Measurements from ENCODE around the gene BRIP1.
A peak's percentile ranks its signal among the peaks of the same experiment; 100 is the strongest.
"Not testable (repeated sequence)": the region's sequence is repeated elsewhere in the genome, so short reads cannot be mapped to it uniquely, and the experiment has no call there.

Gene BRIP1

GRCh38 chr17:61862975-61863800, at the start of gene BRIP1:
Gene BRIP1 (minus strand): TSS chr17:61863528. CDS start chr17:61861539, 1,989 bp downstream.
- DNase-seq = peak; percentile 83 to 84

DNA sequence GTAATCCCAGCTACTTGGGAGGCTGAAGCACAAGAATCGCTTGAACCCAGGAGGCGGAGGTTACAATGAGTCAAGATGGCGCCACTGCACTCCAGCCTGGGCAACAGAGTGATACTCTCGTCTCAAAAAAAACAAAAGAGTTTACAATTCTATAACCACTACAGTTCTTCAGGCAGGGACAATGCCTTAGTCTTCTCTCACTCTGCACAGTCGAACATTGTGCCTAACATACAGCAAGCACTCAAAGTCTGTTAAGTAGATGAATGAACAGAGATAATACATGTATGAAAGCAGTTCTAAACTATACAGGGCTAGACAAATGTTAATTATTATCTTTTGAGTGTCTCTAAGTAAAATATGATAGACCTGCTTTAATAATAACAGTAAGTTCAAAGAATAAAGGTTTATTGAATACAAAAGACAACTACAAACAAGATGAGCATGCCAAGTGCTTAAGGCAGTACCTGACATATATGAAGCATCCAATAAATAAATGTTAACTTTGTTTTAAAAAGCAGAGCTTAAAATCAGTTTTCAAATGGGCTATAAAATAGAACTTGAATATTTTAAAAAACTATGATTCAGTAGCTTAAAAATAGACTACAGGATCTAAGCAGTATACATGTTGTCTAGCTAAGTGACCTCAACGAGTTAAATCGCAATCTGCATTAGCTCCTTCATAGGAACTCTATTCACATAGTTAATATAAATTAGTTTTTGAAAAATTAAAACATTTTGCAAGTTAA, 45.1 kb upstream of the BRIP1 start:
- DNase-seq = no peak

DNA sequence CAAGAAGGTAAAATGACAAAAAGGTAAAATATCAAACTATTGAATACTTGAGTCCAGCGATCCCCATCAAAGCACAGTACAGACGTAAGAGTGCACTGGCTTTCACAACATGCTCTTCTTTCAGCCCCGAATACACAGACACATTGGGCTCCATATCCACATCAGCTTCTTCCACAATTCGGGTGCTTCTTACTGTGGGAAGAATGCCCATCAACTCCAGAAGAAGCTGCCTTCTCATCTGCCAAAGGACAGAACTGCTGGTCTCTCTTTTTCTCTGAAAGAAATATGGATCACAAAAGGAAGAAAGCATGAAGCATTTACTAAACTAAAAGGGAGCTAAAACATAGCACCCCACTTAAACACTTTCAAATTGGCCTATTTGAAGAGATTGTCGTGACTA, 44.0 kb upstream of the BRIP1 start:
- DNase-seq = no peak

- DNase-seq = peak in 1 of 2 donors; percentile 24
These were observed 40.9 kb upstream of the BRIP1 start for GRCh38 chr17:61904094-61904710.

GRCh38 chr17:61903251-61903650, 39.9 kb upstream of the BRIP1 start:
- DNase-seq = no peak

DNA sequence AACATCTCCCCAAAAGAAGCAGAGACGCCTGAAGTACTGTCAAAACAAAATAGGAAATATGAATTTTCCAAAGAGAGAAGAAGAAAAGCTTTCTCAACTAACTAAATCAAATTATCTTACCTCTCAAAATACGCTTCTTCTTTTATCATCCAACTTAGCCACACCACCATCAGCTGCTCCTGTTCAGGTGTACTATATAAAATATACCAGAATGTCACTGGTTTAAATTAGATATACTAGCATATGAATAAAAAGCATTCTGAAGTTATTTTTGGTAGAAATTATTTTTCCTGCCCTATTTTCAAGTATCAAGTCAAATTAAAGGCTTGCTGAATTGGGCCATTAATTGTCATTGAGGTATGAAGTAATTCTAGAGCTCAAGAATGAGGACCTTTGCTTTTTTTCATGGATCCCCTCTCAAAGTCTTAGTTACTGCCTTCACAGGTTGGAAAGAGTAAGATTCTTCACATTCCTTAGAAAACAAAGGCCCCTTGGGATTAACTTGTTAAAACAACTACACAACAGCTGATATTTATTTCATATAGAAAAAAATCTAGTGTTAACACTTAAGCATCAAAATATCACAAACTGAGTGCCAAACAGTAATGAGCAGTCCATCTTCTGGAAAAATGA, 34.3 kb upstream of the BRIP1 start:
- no peak for DNase-seq

DNA sequence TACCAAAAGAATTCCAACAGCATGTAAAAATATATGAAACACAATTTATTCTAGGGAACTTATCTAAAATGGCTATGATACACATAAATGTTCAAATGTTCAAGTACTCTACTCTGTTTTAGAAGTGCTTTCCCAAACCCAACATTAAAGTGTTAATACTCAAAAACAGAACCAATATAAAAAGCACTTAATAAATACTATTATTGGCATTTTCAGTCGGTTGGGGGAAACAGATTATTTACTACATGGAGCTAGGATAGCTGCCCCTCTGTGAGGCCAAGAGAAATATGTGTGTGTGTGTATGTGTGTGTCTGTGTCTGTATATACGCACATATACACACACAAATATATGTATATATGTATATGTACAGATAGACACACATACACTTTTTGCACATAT, 32.1 kb upstream of the BRIP1 start:
- DNase-seq = no peak

GRCh38 chr17:61894310-61894709, 31.0 kb upstream of the BRIP1 start:
- DNase-seq = not testable (repeated sequence)

GRCh38 chr17:61887733-61888132, 24.4 kb upstream of the BRIP1 start:
- DNase-seq = not testable (repeated sequence)

GRCh38 chr17:61885865-61886264, 22.5 kb upstream of the BRIP1 start:
- not testable (repeated sequence) for DNase-seq

DNA sequence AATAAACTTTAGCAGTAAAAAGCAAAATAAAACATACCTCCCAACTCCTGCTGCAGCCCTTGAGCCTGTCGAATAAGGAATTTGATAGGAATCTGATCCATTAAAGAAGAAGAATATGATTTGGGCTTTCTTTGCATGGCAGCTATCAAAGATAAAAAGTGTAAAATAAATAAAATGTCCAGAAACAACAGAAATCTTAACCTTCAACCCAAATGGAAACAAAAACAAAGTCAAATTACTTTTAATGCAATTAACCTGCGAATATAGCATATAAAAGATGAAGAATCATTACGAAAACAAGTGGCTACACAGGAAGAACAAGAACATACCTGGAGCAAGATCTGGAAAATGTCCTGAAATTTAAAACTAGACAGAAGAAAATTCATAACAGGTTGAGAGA, 21.5 kb upstream of the BRIP1 start:
- no peak for DNase-seq

GRCh38 chr17:61880589-61881102, 17.3 kb upstream of the BRIP1 start:
- DNase-seq = no peak

DNA sequence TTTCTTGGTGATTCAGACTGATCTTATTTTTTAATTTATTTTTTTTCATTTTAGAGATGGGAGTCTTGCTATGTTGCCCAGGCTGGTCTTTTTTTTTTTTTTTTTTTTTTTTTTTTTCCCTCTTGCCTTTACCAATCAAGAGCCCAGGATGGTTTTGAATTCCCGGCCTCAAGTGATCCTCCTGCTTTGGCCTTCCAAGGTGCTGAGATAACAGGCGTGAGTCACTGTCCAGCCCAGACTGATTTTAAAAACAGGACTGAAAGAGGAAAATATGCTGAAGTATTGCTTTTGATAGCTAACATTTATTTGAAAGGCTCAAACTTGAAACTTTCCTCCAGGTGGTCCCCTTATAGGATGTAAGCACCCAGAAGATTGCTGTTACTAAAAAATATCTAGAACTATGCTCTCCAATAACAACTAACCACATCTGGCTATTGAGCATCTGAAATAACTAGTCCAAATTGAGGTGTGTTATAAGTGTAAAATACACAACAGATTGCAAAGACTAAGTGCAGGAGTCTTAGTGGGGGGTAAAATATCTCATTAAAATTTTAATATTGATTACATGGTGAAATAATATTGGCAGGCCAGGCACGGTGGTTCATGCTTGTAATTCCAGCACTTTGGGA, 15.8 kb upstream of the BRIP1 start:
- no peak for DNase-seq

DNA sequence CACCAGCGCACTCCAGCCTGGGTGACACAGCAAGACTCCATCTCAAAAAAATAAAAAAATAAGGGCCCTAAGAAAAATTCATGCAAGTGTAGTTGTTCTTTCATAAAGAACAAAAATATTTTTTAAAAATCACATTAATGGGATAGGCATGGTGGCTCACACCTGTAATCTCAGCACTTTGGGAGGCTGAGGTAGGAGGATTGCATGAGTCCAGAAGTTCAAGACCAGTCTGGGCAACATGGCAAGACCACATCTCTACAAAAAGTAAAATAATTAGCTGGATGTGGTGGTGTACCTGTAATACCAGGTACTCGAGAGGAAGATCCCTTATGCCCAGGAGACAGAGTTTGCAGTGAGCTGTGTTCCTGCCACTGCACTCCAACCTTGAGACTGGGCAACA, 15.2 kb upstream of the BRIP1 start:
- DNase-seq = no peak

- no peak for DNase-seq
These were observed 14.5 kb upstream of the BRIP1 start for GRCh38 chr17:61877837-61878236.

- DNase-seq = no peak
These were observed 12.5 kb upstream of the BRIP1 start for GRCh38 chr17:61875804-61876203.

DNA sequence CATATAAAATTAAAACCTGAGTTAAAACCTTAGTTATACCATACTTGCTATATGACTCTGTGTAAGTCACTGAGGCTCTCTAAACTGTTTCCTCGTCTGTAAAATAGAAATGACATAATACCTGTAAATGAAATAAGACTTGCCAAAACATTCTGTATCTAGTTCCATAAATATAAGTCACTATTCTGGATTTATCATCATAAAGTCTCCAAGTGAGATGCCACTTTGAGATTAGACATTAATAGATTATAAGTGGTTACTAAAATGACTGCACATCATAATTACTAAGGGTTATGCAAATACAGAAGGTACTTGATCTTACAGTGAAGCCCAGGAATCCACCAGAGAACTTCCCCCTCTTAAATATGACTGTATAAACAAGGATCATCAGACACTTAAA, 12.0 kb upstream of the BRIP1 start:
- no peak for DNase-seq

GRCh38 chr17:61874075-61874474, 10.7 kb upstream of the BRIP1 start:
- no peak for DNase-seq

GRCh38 chr17:61872099-61872498, 8.8 kb upstream of the BRIP1 start:
- no peak for DNase-seq

- no peak for DNase-seq
These were observed 5.8 kb upstream of the BRIP1 start for GRCh38 chr17:61869138-61869537.

GRCh38 chr17:61868074-61868473, 4.7 kb upstream of the BRIP1 start:
- DNase-seq = no peak

DNA sequence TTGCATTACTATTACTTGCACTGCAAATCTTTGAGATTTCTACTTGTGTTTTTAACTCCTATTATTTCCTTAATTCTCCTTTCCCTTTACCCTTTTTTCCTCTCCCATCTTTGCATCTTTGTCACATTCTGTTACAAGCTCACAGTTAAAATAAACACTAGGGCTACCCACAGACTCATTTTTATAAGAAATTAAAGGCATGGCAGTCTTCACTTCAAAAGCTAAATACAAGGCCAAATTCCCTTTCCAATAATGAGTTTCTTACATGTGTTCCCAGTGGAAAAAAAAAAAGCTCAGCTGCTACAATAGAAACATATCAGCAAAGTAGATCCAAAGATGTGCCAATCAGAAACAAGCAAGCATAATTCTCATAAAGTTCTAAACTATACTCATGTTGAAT, 3.7 kb upstream of the BRIP1 start:
- no peak for DNase-seq

GRCh38 chr17:61863801-61864126, 436 bp upstream of the BRIP1 start:
- DNase-seq = no peak
